Fibroblast of lung (primary cell): ENCODE results near the gene NSRP1. TPM values are rescaled to one million over a fixed set of nuclear protein-coding genes. Genes with fewer than 3 reads are reported as not detected.
"Not testable (repeated sequence)": the region's sequence is repeated elsewhere in the genome, so short reads cannot be mapped to it uniquely, and the experiment has no call there.

Experiments
- DNase-seq, 2 donors: peaks; one replicate each; pipeline versions ENCODE4 v3.0.0 to v3.0.0-alpha.2; 2010; ENCODE audit warnings: low read depth in 2 of 2
- H2AFZ ChIP-seq: 2 replicates; pipeline ENCODE4 v1.5.1; 2012; ENCODE audit warnings: low read length, control low read depth, inconsistent platforms
- H3K27ac ChIP-seq: 2 replicates; pipeline ENCODE4 v1.5.1; 2011; ENCODE audit warnings: low read length, control low read depth; ENCODE audit not compliant: insufficient read depth
- H3K27me3 ChIP-seq: 2 replicates; pipeline ENCODE4 v1.5.1; 2011; ENCODE audit warnings: mild to moderate bottlenecking, low read length; ENCODE audit not compliant: control insufficient read depth, insufficient read depth
- H3K36me3 ChIP-seq: 2 replicates; pipeline ENCODE4 v1.5.1; 2011; ENCODE audit warnings: low read length; ENCODE audit not compliant: control insufficient read depth, insufficient read depth
- H3K4me1 ChIP-seq: 2 replicates; pipeline ENCODE4 v1.5.1; 2011; ENCODE audit warnings: low read length; ENCODE audit not compliant: control insufficient read depth, insufficient read depth; ENCODE audit errors: extremely low read depth
- H3K4me2 ChIP-seq: 2 replicates; pipeline ENCODE4 v1.5.1; 2011; ENCODE audit warnings: low read length, control low read depth; ENCODE audit not compliant: insufficient read depth; ENCODE audit errors: extremely low read depth
- H3K4me3 ChIP-seq, 4 experiments: fragments of 200-600 bp in 1 of 4; sonication (generic) in 1 of 4; replicated peaks in 1 of 4; 2 replicates each; pipeline ENCODE4 v1.5.1; 2011 to 2016; ENCODE audit warnings: low read length in 4 of 4, low read depth in 3 of 4, mild to moderate bottlenecking in 3 of 4, control low read depth in 2 of 4, inconsistent platforms in 1 of 4, mixed read lengths in 1 of 4; ENCODE audit not compliant: insufficient read depth in 1 of 4; ENCODE audit errors: control extremely low read depth in 1 of 4
- H3K79me2 ChIP-seq: 2 replicates; pipeline ENCODE4 v1.5.1; 2012; ENCODE audit warnings: mild to moderate bottlenecking, low read length, inconsistent platforms; ENCODE audit not compliant: control insufficient read depth, insufficient read depth
- H3K9ac ChIP-seq: 2 replicates; pipeline ENCODE4 v1.5.1; 2011; ENCODE audit warnings: mild to moderate bottlenecking, low read length, control low read depth; ENCODE audit not compliant: insufficient read depth
- H3K9me3 ChIP-seq: 2 replicates; pipeline ENCODE4 v1.5.1; 2012; ENCODE audit warnings: low read depth, low read length; ENCODE audit not compliant: control insufficient read depth, insufficient read depth
- H4K20me1 ChIP-seq: 2 replicates; pipeline ENCODE4 v1.5.1; 2011; ENCODE audit warnings: low read length; ENCODE audit not compliant: control insufficient read depth, insufficient read depth; ENCODE audit errors: extremely low read depth
- EZH2 ChIP-seq: IDR thresholded peaks from 2 replicates; pipeline ENCODE4 v1.5.1; 2012; ENCODE audit warnings: low read length, control low read depth, mild to moderate bottlenecking; ENCODE audit errors: missing control alignments
- polyA plus RNA-seq, 2 donors: library from polyadenylated mRNA; depleted of rRNA in 1 of 2; stranded (reverse) in 1 of 2; unstranded in 1 of 2; fragments of >200 nt; gene quantifications; 2 replicates each; pipeline ENCODE4 v1.2.1, GENCODE V29; 2011 to 2012; ENCODE audit warnings: missing spikeins in 1 of 2
- total RNA-seq: library from RNA; depleted of rRNA; stranded (reverse); fragments of >200 nt; gene quantifications from 2 replicates; pipeline ENCODE4 v1.2.1, GENCODE V29; 2014
- TF ChIP-seq, protein P1 (sequence below), 2 donors: IDR thresholded peaks in 1 of 2; conservative IDR thresholded peaks in 1 of 2; 1 replicate in 1 of 2; 2 replicates in 1 of 2; pipeline ENCODE4 v1.5.1; 2011 to 2012; ENCODE audit warnings: low read length in 2 of 2, control low read depth in 1 of 2, inconsistent platforms in 1 of 2, low read depth in 1 of 2, mild to moderate bottlenecking in 1 of 2

NSRP1 gene
- total and polyA plus RNA-seq, 2 donors (not counting 1 experiment from before 2014, with no cell fraction given): 12.7 to 19.8 TPM

DNA sequence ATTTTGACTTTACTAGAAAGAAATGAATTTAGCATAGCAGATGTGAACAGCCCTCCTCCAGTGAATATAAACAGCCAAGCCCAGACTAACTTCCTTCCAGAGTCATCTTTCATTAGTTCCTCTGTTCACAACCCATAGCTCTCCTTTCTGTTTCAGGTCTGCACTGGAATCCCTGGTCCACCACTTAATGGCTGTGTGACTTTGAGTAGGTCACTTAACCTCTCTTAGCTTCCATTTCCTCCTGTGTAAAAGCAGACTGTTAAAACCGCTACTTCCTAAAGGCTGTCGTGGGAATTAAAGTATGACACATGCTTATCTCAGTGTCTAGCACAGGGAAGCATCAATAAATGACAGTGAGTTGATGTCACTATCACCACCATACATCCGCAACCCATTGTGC lies 111.4 kb downstream of the NSRP1 start:
- H4K20me1 ChIP-seq: no peaks in the 10 kb centered on the region
- no peaks in the 10 kb centered on the region for H3K79me2 ChIP-seq
- DNase-seq: no peak
- H3K36me3 ChIP-seq: no peaks in the 10 kb centered on the region
- no peak overlapping the region for H3K27ac ChIP-seq
- no peak overlapping the region for H3K9ac ChIP-seq
- no peak overlapping the region for H3K4me2 ChIP-seq
- no peaks in the 10 kb centered on the region for H3K4me1 ChIP-seq
- no peak overlapping the region for H2AFZ ChIP-seq
- no peak overlapping the region for H3K4me3 ChIP-seq
- H3K9me3 ChIP-seq: no peaks in the 10 kb centered on the region
- peaks cover 28% of the 10 kb centered on the region for H3K27me3 ChIP-seq
- no peak for TF ChIP-seq EZH2
- TF ChIP-seq, protein P1, sequence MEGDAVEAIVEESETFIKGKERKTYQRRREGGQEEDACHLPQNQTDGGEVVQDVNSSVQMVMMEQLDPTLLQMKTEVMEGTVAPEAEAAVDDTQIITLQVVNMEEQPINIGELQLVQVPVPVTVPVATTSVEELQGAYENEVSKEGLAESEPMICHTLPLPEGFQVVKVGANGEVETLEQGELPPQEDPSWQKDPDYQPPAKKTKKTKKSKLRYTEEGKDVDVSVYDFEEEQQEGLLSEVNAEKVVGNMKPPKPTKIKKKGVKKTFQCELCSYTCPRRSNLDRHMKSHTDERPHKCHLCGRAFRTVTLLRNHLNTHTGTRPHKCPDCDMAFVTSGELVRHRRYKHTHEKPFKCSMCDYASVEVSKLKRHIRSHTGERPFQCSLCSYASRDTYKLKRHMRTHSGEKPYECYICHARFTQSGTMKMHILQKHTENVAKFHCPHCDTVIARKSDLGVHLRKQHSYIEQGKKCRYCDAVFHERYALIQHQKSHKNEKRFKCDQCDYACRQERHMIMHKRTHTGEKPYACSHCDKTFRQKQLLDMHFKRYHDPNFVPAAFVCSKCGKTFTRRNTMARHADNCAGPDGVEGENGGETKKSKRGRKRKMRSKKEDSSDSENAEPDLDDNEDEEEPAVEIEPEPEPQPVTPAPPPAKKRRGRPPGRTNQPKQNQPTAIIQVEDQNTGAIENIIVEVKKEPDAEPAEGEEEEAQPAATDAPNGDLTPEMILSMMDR (conservative IDR thresholded peaks at IDR 0.05 in 1 of 2, IDR thresholded peaks at IDR 0.05 in 1 of 2; ENCODE audit: low read depth in 1 of 2, low read length in 2 of 2): no peak

- no peaks in the 10 kb centered on the region for H3K79me2 ChIP-seq
- H3K4me1 ChIP-seq: no peaks in the 10 kb centered on the region
- H3K36me3 ChIP-seq: no peaks in the 10 kb centered on the region
- H2AFZ ChIP-seq: no peak overlapping the region
- H4K20me1 ChIP-seq: no peaks in the 10 kb centered on the region
- H3K27me3 ChIP-seq: peaks cover 30% of the 10 kb centered on the region
- H3K4me3 ChIP-seq: no peak overlapping the region
- no peak overlapping the region for H3K27ac ChIP-seq
- no peak for TF ChIP-seq EZH2
- TF ChIP-seq, protein P1 (conservative IDR thresholded peaks at IDR 0.05 in 1 of 2, IDR thresholded peaks at IDR 0.05 in 1 of 2; ENCODE audit: low read depth in 1 of 2, low read length in 2 of 2): no peak
- no peak for DNase-seq
- H3K9ac ChIP-seq: no peak overlapping the region
- H3K9me3 ChIP-seq: no peaks in the 10 kb centered on the region
- no peak overlapping the region for H3K4me2 ChIP-seq
These were observed 112.4 kb downstream of the NSRP1 start for GRCh38 chr17:30229012-30229411.

- DNase-seq, H3K9me3 ChIP-seq: not testable (repeated sequence)
These were observed 113.4 kb downstream of the NSRP1 start for GRCh38 chr17:30230009-30230408.

More at GRCh38 chr17:30230009-30230408, 113.4 kb downstream of the NSRP1 start:
- not testable (repeated sequence) for H3K4me1 ChIP-seq, H3K9ac ChIP-seq, H4K20me1 ChIP-seq, H3K79me2 ChIP-seq, H3K27ac ChIP-seq, H3K36me3 ChIP-seq, H3K4me2 ChIP-seq, H3K4me3 ChIP-seq, H2AFZ ChIP-seq
- peaks cover 39% of the 10 kb centered on the region for H3K27me3 ChIP-seq
